ENCODE data around the gene LMO7. TPM values are rescaled to one million over a fixed set of nuclear protein-coding genes. Genes with fewer than 3 reads are reported as not detected.

LMO7 gene
- total and polyA plus RNA-seq, 2 of the 4 experiments (the other 2 are of a cell fraction): 266 to 367 TPM

DNA sequence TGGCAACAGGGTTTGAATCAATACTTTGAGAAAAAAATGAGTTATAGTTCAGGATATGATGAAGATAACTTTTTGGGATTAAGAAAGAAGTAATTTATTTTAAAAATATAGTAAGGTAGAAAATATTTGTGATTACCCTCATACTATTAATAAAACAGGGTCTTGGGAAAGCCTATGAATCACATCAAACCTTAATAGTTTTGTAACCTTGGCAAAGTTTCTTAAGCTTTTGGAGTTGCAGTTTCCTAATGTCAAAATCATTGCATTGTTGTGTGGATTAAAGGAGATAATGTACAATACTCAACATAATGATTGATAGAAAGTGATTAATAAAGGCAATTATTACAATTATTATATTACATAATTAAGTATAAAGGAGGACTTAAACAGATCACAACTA is 149.0 kb downstream of the LMO7 start:
- DNase-seq (peak; percentile 54), ATAC-seq (ENCODE audit: low read depth) (no peak)
- H3K4me3 ChIP-seq (ENCODE audit: insufficient read depth, low read depth, low read length): no peak overlapping the region
- no peak overlapping the region for H3K4ac ChIP-seq (ENCODE audit: low read depth, low read length)
- no peak overlapping the region for H2BK15ac ChIP-seq (ENCODE audit: low read depth, low read length)
- H3K79me1 ChIP-seq (ENCODE audit: low read depth in 1 of 2, low read length in 2 of 2): peaks cover 25 to 62% of the 10 kb centered on the region in 2 experiments
- H4K8ac ChIP-seq (ENCODE audit: low read depth in 2 of 2, low read length in 2 of 2): no peak overlapping the region
- H2BK5ac ChIP-seq (ENCODE audit: low read depth, low read length, poor library complexity, severe bottlenecking): peak overlapping the region; percentile 74
- no peaks in the 10 kb centered on the region for H3K36me3 ChIP-seq (ENCODE audit: control insufficient read depth, insufficient read depth, low read length)
- H2AK9ac ChIP-seq (replicated peaks; ENCODE audit: low read depth, low read length, poor library complexity): no peak overlapping the region
- no peak overlapping the region for H3K9ac ChIP-seq (ENCODE audit: low read depth, low read length)
- no peak overlapping the region for H3K14ac ChIP-seq (replicated peaks; ENCODE audit: low read depth, low read length)
- peaks cover 60% of the 10 kb centered on the region; the same call in 1 of the 2 replicates for H4K20me1 ChIP-seq (ENCODE audit: insufficient read depth, low read length)
- H3K23ac ChIP-seq (ENCODE audit: low read depth, low read length): no peak overlapping the region
- no peak overlapping the region for H4K91ac ChIP-seq (ENCODE audit: insufficient read depth, low read depth, low read length)
- peaks cover 16% of the 10 kb centered on the region for H3K9me1 ChIP-seq (ENCODE audit: insufficient read depth, low read length)
- H3K27ac ChIP-seq (ENCODE audit: insufficient read depth, low read length): no peak overlapping the region
- dilution Hi-C loops (cut with HindIII; ENCODE audit: low sequenced_read_pairs, unreplicated experiment) (no loop called here), intact Hi-C loops (cut with micrococcal nuclease) (no loop called here), in situ Hi-C loops (cut with MboI; ENCODE audit: low sequenced_read_pairs) (no loop called here)
- peak; percentile 72 for TF ChIP-seq CEBPB (IDR thresholded peaks at IDR 0.05; ENCODE audit: low read depth, low read length)
- TF ChIP-seq NFE2L2 (IDR thresholded peaks at IDR 0.05; ENCODE audit: low read depth, low read length): no peak
- TF ChIP-seq FOS (IDR thresholded peaks at IDR 0.05; ENCODE audit: low read depth, low read length): peak; percentile 29; the same call in 1 of the 2 replicates
- no TSS peak for BruUV-seq (replicated peaks)
- H3K9me3 ChIP-seq (ENCODE audit: control insufficient read depth, insufficient read depth, low read length): peaks cover 3% of the 10 kb centered on the region; the same call in 1 of the 2 replicates
- H4K5ac ChIP-seq (ENCODE audit: low read depth, low read length): no peak overlapping the region
- CTCF ChIA-PET: no interaction called here
- no peaks in the 10 kb centered on the region for H3K27me3 ChIP-seq (ENCODE audit: control insufficient read depth, insufficient read depth, low read length)
- H2BK120ac ChIP-seq (ENCODE audit: low read depth, low read length): no peak overlapping the region
- H2AFZ ChIP-seq (replicated peaks; ENCODE audit: low read length, poor library complexity): no peak overlapping the region
- POLR2A ChIA-PET (ENCODE audit: unreplicated experiment): no interaction called here
- H3K4me2 ChIP-seq (ENCODE audit: low read depth, low read length): no peak overlapping the region
- no peak overlapping the region for H3K18ac ChIP-seq (ENCODE audit: low read depth, low read length)
- H2AK5ac ChIP-seq (ENCODE audit: low read depth, low read length): no peak overlapping the region
- H3K56ac ChIP-seq (ENCODE audit: extremely low read depth, insufficient read depth, low read length): no peak overlapping the region
- H3K4me1 ChIP-seq (ENCODE audit: control insufficient read depth, insufficient read depth, low read length): peaks cover 17% of the 10 kb centered on the region
- no peak overlapping the region for H2BK20ac ChIP-seq (ENCODE audit: low read depth, low read length)
